ENCODE results near the gene CERS6. TPM values are rescaled to one million over a fixed set of nuclear protein-coding genes. Genes with fewer than 3 reads are reported as not detected.

Gene CERS6
- total and polyA plus RNA-seq, 4 donors: 4.2 to 20.4 (median 10.1) TPM

GRCh38 chr2:168685600-168686451, 229.8 kb downstream of the CERS6 start:
- Histone ChIP-seq H3K27ac (ENCODE audit: low read depth in 1 of 2, low read length in 2 of 2) (no peak overlapping the region), H3K9me3 (ENCODE audit: control insufficient read depth in 4 of 4, low read length in 3 of 4) (no peaks in the 10 kb centered on the region), H3K36me3 (ENCODE audit: control insufficient read depth in 4 of 4, insufficient read depth in 3 of 4, low read depth in 1 of 4, low read length in 3 of 4) (no peaks in the 10 kb centered on the region), H3K9ac (ENCODE audit: low read depth in 1 of 2, low read length in 2 of 2) (no peak overlapping the region), H3K27me3 (ENCODE audit: control insufficient read depth in 4 of 4, insufficient read depth in 4 of 4, low read length in 3 of 4) (no peaks in the 10 kb centered on the region), H3K4me1 (ENCODE audit: control insufficient read depth in 4 of 4, insufficient read depth in 4 of 4, low read length in 3 of 4) (no peaks in the 10 kb centered on the region), H3K4me3 (ENCODE audit: low read depth in 1 of 3, low read length in 3 of 3) (no peak overlapping the region)
- 89% methylated on average over 17 of the region's 17 CpGs for WGBS
- TF ChIP-seq TAF1 (conservative IDR thresholded peaks at IDR 0.05): no peak
- no peak for DNase-seq (ENCODE audit: low spot score)

- DNase-seq (ENCODE audit: low spot score): no peak
- WGBS: 96% methylated on average over 4 of the region's 4 CpGs
- Histone ChIP-seq H3K4me1 (ENCODE audit: control insufficient read depth in 4 of 4, insufficient read depth in 4 of 4, low read length in 3 of 4) (no peaks in the 10 kb centered on the region), H3K4me3 (ENCODE audit: low read depth in 1 of 3, low read length in 3 of 3) (no peak overlapping the region), H3K9me3 (ENCODE audit: control insufficient read depth in 4 of 4, low read length in 3 of 4) (no peaks in the 10 kb centered on the region), H3K27me3 (ENCODE audit: control insufficient read depth in 4 of 4, insufficient read depth in 4 of 4, low read length in 3 of 4) (no peaks in the 10 kb centered on the region), H3K9ac (ENCODE audit: low read depth in 1 of 2, low read length in 2 of 2) (no peak overlapping the region), H3K27ac (ENCODE audit: low read depth in 1 of 2, low read length in 2 of 2) (no peak overlapping the region), H3K36me3 (ENCODE audit: control insufficient read depth in 4 of 4, insufficient read depth in 3 of 4, low read depth in 1 of 4, low read length in 3 of 4) (no peaks in the 10 kb centered on the region)
- no peak for TF ChIP-seq SP1 (IDR thresholded peaks at IDR 0.05)
- no peak for TF ChIP-seq CTCF (IDR thresholded peaks at IDR 0.05; ENCODE audit: low read depth, low read length, missing input control)
Measured at GRCh38 chr2:168686452-168687191, 230.6 kb downstream of the CERS6 start.

GRCh38 chr2:168687314-168687713, 231.2 kb downstream of the CERS6 start:
- Histone ChIP-seq H3K9me3 (ENCODE audit: control insufficient read depth in 4 of 4, low read length in 3 of 4) (no peaks in the 10 kb centered on the region), H3K9ac (ENCODE audit: low read depth in 1 of 2, low read length in 2 of 2) (no peak overlapping the region), H3K27me3 (ENCODE audit: control insufficient read depth in 4 of 4, insufficient read depth in 4 of 4, low read length in 3 of 4) (no peaks in the 10 kb centered on the region), H3K4me3 (ENCODE audit: low read depth in 1 of 3, low read length in 3 of 3) (no peak overlapping the region), H3K27ac (ENCODE audit: low read depth in 1 of 2, low read length in 2 of 2) (no peak overlapping the region), H3K36me3 (ENCODE audit: control insufficient read depth in 4 of 4, insufficient read depth in 3 of 4, low read depth in 1 of 4, low read length in 3 of 4) (peaks cover 0 to 4% (median 0%) of the 10 kb centered on the region in 4 donors), H3K4me1 (ENCODE audit: control insufficient read depth in 4 of 4, insufficient read depth in 4 of 4, low read length in 3 of 4) (no peaks in the 10 kb centered on the region)
- WGBS: 84% methylated on average over 3 of the region's 3 CpGs
- DNase-seq (ENCODE audit: low spot score): no peak
- peak; percentile 68 to 74 for TF ChIP-seq RAD21 (IDR thresholded peaks at IDR 0.05)
- no peak for TF ChIP-seq ATF3 (IDR thresholded peaks at IDR 0.05)
- TF ChIP-seq REST (IDR thresholded peaks at IDR 0.05): no peak
- TF ChIP-seq CTCF (IDR thresholded peaks at IDR 0.05; ENCODE audit: low read depth, low read length, missing input control): peak; percentile 21

Measured in liver (tissue), 9 donors.